ENCODE data around the gene APMAP. TPM values are rescaled to one million over a fixed set of nuclear protein-coding genes. Genes with fewer than 3 reads are reported as not detected.

Gene APMAP
- polyA plus RNA-seq, 1 of the 3 experiments (the other 2 are of a cell fraction), result 107 TPM

GRCh38 chr20:25032065-25032477 is 39.5 kb upstream of the APMAP start:
- no peak for DNase-seq
- POLR2A ChIA-PET, result no interaction called here
- CTCF ChIA-PET, result interaction anchor here (0.9 kb wide), 1 partner anchor 9 kb away, joined by 3 read pairs; no protein-coding TSS in a partner anchor
- H3K9me2 ChIP-seq, result no peaks in the 10 kb centered on the region
- H3K4me1 ChIP-seq (ENCODE audit: control insufficient read depth in 1 of 2, insufficient read depth in 2 of 2, low read depth in 1 of 2, low read length in 1 of 2), result peaks cover 0 to 6% of the 10 kb centered on the region in 2 experiments; a peak in 1 of 4 replicates
- H2AFZ ChIP-seq (ENCODE audit: low read depth), result no peak overlapping the region
- H3K9me3 ChIP-seq, result no peaks in the 10 kb centered on the region
- H3K4me3 ChIP-seq (ENCODE audit: low read depth in 2 of 2, low read length in 1 of 2), result no peak overlapping the region
- H3K27me3 ChIP-seq (ENCODE audit: insufficient read depth), result no peaks in the 10 kb centered on the region
- H3K79me2 ChIP-seq (ENCODE audit: insufficient read depth), result no peaks in the 10 kb centered on the region
- 91% methylated on average over 15 of the region's 16 CpGs for WGBS (ENCODE audit: low lambda C conversion rate)
- H4K20me1 ChIP-seq (ENCODE audit: insufficient read depth), result no peaks in the 10 kb centered on the region
- no peak overlapping the region for H3K9ac ChIP-seq
- H3F3A ChIP-seq (replicated peaks; ENCODE audit: insufficient read depth), result no peaks in the 10 kb centered on the region
- H3K27ac ChIP-seq (ENCODE audit: low read depth in 2 of 2, low read length in 1 of 2), result no peak overlapping the region
- no peaks in the 10 kb centered on the region for H3K36me3 ChIP-seq (replicated peaks in 1 of 2; ENCODE audit: control insufficient read depth in 1 of 2, insufficient read depth in 2 of 2, low read length in 1 of 2)
- no peak overlapping the region for H3K4me2 ChIP-seq
- no peak for TF ChIP-seq FOSL2 (IDR thresholded peaks at IDR 0.05; ENCODE audit: borderline replicate concordance, low read depth)
- no peak for TF ChIP-seq CTCF (IDR thresholded peaks at IDR 0.05)
- TF ChIP-seq MAX (IDR thresholded peaks at IDR 0.05; ENCODE audit: low read depth), result no peak
- TF ChIP-seq SIN3A (IDR thresholded peaks at IDR 0.05; ENCODE audit: borderline replicate concordance, low read depth, low read length), result no peak
- no peak for TF ChIP-seq FOXJ3 (CRISPR knock-in tag; IDR thresholded peaks at IDR 0.05)
- no peak for TF ChIP-seq GABPA (IDR thresholded peaks at IDR 0.05; ENCODE audit: low read depth)
- TF ChIP-seq TAF1 (IDR thresholded peaks at IDR 0.05; ENCODE audit: borderline replicate concordance, low read depth, low read length), result no peak
- TF ChIP-seq USF1 (IDR thresholded peaks at IDR 0.05; ENCODE audit: borderline replicate concordance, low read depth), result no peak
- no peak for TF ChIP-seq RXRA (IDR thresholded peaks at IDR 0.05; ENCODE audit: borderline replicate concordance, low read depth)
- no peak for TF ChIP-seq TCF12 (IDR thresholded peaks at IDR 0.05)
- TF ChIP-seq EZH2phosphoT487 (IDR thresholded peaks at IDR 0.05; ENCODE audit: borderline replicate concordance, low read depth), result no peak
- no peak for TF ChIP-seq SMC3 (IDR thresholded peaks at IDR 0.05; ENCODE audit: low read depth, low read length)
- TF ChIP-seq NRF1 (IDR thresholded peaks at IDR 0.05; ENCODE audit: low read depth, low read length), result no peak
- TF ChIP-seq MEF2A (IDR thresholded peaks at IDR 0.05; ENCODE audit: borderline replicate concordance, low read depth), result no peak

- WGBS (ENCODE audit: low lambda C conversion rate), result 85% methylated on average over 3 of the region's 3 CpGs
- Histone ChIP-seq H3K9me2 (no peaks in the 10 kb centered on the region), H3F3A (replicated peaks; ENCODE audit: insufficient read depth) (no peaks in the 10 kb centered on the region), H3K36me3 (replicated peaks in 1 of 2; ENCODE audit: control insufficient read depth in 1 of 2, insufficient read depth in 2 of 2, low read length in 1 of 2) (no peaks in the 10 kb centered on the region), H3K27me3 (ENCODE audit: insufficient read depth) (no peaks in the 10 kb centered on the region), H3K4me3 (ENCODE audit: low read depth in 2 of 2, low read length in 1 of 2) (no peak overlapping the region), H3K27ac (ENCODE audit: low read depth in 2 of 2, low read length in 1 of 2) (no peak overlapping the region), H4K20me1 (ENCODE audit: insufficient read depth) (no peaks in the 10 kb centered on the region), H3K9me3 (no peaks in the 10 kb centered on the region), H2AFZ (ENCODE audit: low read depth) (no peak overlapping the region), H3K4me2 (no peak overlapping the region), H3K9ac (no peak overlapping the region), H3K79me2 (ENCODE audit: insufficient read depth) (no peaks in the 10 kb centered on the region), H3K4me1 (ENCODE audit: control insufficient read depth in 1 of 2, insufficient read depth in 2 of 2, low read depth in 1 of 2, low read length in 1 of 2) (peaks cover 0 to 6% of the 10 kb centered on the region in 2 experiments; a peak in 1 of 4 replicates)
- POLR2A ChIA-PET, result no interaction called here
- DNase-seq, result no peak
- CTCF ChIA-PET, result interaction anchor here (0.9 kb wide), 1 partner anchor 9 kb away, joined by 3 read pairs; no protein-coding TSS in a partner anchor
- TF ChIP-seq POLR2AphosphoS5 (IDR thresholded peaks at IDR 0.05; ENCODE audit: low read depth, low read length) (no peak), ZBTB33 (IDR thresholded peaks at IDR 0.05; ENCODE audit: borderline replicate concordance, low read depth) (no peak), MAX (IDR thresholded peaks at IDR 0.05; ENCODE audit: low read depth) (no peak), RXRA (IDR thresholded peaks at IDR 0.05; ENCODE audit: borderline replicate concordance, low read depth) (no peak)
Observed at GRCh38 chr20:25031241-25031640, 38.7 kb upstream of the APMAP start.
